H1 (cell line): ENCODE results near the gene WWC2. TPM values are rescaled to one million over a fixed set of nuclear protein-coding genes. Genes with fewer than 3 reads are reported as not detected.

Source experiments
- CHD1 ChIP-seq: IDR thresholded peaks from 2 replicates; pipeline ENCODE4 v1.6.1; 2012; ENCODE audit warnings: low read depth, low read length, improper control_type of control experiment
- EP300 ChIP-seq, 2 experiments: IDR thresholded peaks; 1 replicate in 1 of 2; 2 replicates in 1 of 2; pipeline ENCODE4 v1.6.1; 2011 to 2012; ENCODE audit warnings: low read depth in 2 of 2, low read length in 2 of 2, mild to moderate bottlenecking in 2 of 2, borderline replicate concordance in 1 of 2, inconsistent platforms in 1 of 2, moderate library complexity in 1 of 2
- SP1 ChIP-seq: IDR thresholded peaks from 2 replicates; pipeline ENCODE4 v1.6.1; 2011; ENCODE audit warnings: low read depth, low read length
- ZNF274 ChIP-seq: IDR thresholded peaks from 2 replicates; pipeline ENCODE4 v1.7.0; 2012; ENCODE audit warnings: low read length, borderline replicate concordance; ENCODE audit errors: extremely low read depth
- polyA plus RNA-seq, 7 experiments: library from polyadenylated mRNA; depleted of rRNA in 3 of 7; stranded (reverse) in 5 of 7; unstranded in 2 of 7; fragments of >200 nt in 5 of 7; fragments of 200-250 nt in 2 of 7; gene quantifications; 1 replicate in 5 of 7; 2 replicates in 1 of 7; 4 replicates in 1 of 7; pipeline versions ENCODE4 v1.2.1 to v1.2.3, GENCODE V29; 2011 to 2013; ENCODE audit warnings: missing spikeins in 2 of 7, mixed read lengths in 2 of 7
- total RNA-seq: library from RNA; stranded (reverse); fragmentation: NEBNext Ultra II Directional; extraction: Animal tissue kit (Norgen Biotek cat#: 25700); gene quantifications from 2 replicates; pipeline ENCODE4 v1.2.1, GENCODE V29; 2021

Gene WWC2
- total and polyA plus RNA-seq, 2 of the 8 experiments (the other 6 are each of a cell fraction or from before 2014, with no cell fraction given): 17.6 to 135 TPM

DNA sequence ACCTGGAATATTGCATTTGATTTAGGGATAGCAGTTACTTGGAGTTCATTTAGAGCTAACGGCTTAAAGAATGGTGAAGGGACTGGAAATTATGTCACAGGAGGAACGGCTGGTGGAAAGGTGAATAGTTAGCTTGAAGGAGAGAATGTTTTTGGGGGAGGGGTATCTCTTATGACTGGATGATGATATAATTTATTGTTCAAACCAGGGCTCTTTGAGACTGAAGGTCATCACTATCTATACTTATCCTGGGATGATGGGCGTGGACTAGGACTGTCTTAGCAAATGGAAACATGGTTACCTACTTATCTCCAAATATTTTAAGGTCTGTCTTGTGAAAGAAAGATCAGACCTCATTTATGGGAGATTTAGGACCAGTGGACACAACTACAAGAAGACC is 30.1 kb downstream of the WWC2 start (continued):
- TF ChIP-seq CHD1 (no peak), ZNF274 (no peak), EP300 (IDR thresholded peaks at IDR 0.05; ENCODE audit: borderline replicate concordance in 1 of 2, low read depth in 2 of 2, low read length in 2 of 2) (no peak), SP1 (no peak)
